ENCODE results near the gene NDUFAF8.

DNA sequence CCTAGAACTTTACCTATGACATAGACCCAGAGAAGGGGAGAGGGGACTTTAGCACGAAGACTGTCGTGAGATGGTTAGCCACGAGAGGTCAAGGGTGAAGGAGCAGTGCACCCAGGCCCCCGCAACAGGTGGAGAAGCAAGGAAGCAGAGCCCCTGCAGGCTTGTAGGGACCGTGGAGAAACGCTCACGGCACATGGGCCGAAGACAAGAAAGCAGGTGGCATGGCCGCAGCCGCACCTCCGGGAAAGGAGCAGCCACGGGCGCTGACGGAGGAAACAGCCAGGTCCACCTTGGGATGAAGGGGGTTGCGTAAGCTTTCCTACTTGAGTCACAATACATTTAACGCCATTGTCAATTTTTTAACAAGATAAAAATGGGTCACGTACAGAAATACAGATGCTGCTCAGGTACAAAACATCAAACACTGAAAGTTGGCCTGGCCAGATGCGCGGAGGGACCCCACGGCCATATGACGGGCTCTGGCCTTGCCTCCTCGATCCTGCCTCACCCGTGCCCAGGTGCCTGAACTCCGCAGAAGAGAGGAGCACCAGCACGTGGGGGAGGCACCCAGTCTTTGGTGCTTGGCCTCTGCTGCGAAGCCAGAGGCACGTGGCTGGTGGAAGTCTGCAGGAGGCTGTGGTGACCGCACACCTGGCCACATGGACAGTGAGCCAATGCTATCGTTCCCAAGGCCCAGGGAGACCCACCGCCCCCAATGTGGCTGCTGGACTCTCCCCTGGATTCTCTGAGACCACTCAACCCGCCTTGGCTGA lies 34.8 kb downstream of the NDUFAF8 start:
- TF ChIP-seq CTCF (IDR thresholded peaks at IDR 0.05) (no peak), EZH2 (IDR thresholded peaks at IDR 0.05; ENCODE audit: borderline replicate concordance, insufficient read depth, low read depth, low read length, poor library complexity, severe bottlenecking) (no peak)

Measured in B cell (primary cell).